ENCODE measurements around the gene ENTPD2. TPM values are rescaled to one million over a fixed set of nuclear protein-coding genes. Genes with fewer than 3 reads are reported as not detected.

Gene ENTPD2
- total and polyA plus RNA-seq, 9 of the 15 experiments (the other 6 are each of a cell fraction or from before 2014, with no cell fraction given): 0.04 to 0.60 (median 0.14) TPM; not detected in 4

DNA sequence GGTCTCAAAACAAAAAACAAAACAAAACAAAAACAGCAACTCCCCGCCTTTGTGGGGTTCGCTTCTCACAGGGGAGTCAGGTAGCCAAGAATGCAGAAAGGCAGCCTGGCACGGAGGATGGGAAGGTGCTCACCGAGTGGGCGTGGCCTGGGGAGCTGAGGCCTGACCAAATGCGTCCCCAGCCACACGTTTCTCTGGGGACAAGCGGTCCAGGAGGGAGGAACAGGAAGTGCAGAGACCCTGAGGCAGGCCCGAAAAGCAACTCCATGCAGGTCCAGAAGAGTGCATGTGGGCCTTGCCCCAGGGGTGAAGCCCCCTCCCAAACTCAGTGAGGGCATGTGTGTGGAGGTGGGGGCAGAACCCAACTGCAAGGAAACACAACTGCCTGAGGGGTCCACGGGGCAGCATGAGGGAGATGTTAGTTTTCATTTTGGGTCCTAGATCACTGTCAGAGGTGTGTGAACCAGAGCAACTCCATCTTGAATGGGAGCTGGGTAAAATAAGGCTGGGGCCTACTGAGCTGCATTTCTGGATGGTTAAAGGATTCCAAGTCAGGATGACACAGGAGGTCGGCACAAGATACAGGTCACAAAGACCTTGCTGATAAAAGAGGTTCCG lies 20.9 kb upstream of the ENTPD2 start (continued):
- no peak; the same call in 1 of the 2 replicates for TF ChIP-seq ZNF551 (CRISPR knock-in tag; IDR thresholded peaks at IDR 0.05)
- no peak for TF ChIP-seq PRPF4 (IDR thresholded peaks at IDR 0.05; ENCODE audit: insufficient read depth, low read depth, low read length, poor library complexity, severe bottlenecking)
- peak; percentile 99 for TF ChIP-seq OTX1 (CRISPR knock-in tag; IDR thresholded peaks at IDR 0.05)
- peak; percentile 89; the same call in 1 of the 2 replicates for TF ChIP-seq SLC30A9 (CRISPR knock-in tag; IDR thresholded peaks at IDR 0.05)
- TF ChIP-seq, protein P1, sequence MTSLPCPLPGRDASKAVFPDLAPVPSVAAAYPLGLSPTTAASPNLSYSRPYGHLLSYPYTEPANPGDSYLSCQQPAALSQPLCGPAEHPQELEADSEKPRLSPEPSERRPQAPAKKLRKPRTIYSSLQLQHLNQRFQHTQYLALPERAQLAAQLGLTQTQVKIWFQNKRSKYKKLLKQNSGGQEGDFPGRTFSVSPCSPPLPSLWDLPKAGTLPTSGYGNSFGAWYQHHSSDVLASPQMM (CRISPR knock-in tag; IDR thresholded peaks at IDR 0.05): no peak
- TF ChIP-seq POLR2AphosphoS2 (IDR thresholded peaks at IDR 0.05; ENCODE audit: low read length): no peak
- no peak for TF ChIP-seq IRF2 (CRISPR knock-in tag; IDR thresholded peaks at IDR 0.05)
- TF ChIP-seq, protein P2, sequence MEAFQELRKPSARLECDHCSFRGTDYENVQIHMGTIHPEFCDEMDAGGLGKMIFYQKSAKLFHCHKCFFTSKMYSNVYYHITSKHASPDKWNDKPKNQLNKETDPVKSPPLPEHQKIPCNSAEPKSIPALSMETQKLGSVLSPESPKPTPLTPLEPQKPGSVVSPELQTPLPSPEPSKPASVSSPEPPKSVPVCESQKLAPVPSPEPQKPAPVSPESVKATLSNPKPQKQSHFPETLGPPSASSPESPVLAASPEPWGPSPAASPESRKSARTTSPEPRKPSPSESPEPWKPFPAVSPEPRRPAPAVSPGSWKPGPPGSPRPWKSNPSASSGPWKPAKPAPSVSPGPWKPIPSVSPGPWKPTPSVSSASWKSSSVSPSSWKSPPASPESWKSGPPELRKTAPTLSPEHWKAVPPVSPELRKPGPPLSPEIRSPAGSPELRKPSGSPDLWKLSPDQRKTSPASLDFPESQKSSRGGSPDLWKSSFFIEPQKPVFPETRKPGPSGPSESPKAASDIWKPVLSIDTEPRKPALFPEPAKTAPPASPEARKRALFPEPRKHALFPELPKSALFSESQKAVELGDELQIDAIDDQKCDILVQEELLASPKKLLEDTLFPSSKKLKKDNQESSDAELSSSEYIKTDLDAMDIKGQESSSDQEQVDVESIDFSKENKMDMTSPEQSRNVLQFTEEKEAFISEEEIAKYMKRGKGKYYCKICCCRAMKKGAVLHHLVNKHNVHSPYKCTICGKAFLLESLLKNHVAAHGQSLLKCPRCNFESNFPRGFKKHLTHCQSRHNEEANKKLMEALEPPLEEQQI (IDR thresholded peaks at IDR 0.05): no peak
- TF ChIP-seq SMAD4 (CRISPR knock-in tag; conservative IDR thresholded peaks at IDR 0.05): peak; percentile 100
- no peak for TF ChIP-seq RBM17 (IDR thresholded peaks at IDR 0.05; ENCODE audit: borderline replicate concordance, low read depth, low read length)
- peak; percentile 62 for TF ChIP-seq FOSL1 (tag; conservative IDR thresholded peaks at IDR 0.05)
- TF ChIP-seq, protein P3, sequence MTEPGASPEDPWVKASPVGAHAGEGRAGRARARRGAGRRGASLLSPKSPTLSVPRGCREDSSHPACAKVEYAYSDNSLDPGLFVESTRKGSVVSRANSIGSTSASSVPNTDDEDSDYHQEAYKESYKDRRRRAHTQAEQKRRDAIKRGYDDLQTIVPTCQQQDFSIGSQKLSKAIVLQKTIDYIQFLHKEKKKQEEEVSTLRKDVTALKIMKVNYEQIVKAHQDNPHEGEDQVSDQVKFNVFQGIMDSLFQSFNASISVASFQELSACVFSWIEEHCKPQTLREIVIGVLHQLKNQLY (CRISPR knock-in tag; conservative IDR thresholded peaks at IDR 0.05): 0 out of 4 replicates have a peak, but pooled peaks of 1 of the 2 experiments have one; percentile 65
- no peak for TF ChIP-seq CREB1 (IDR thresholded peaks at IDR 0.05)
- TF ChIP-seq CREB1 (CRISPR knock-in tag; IDR thresholded peaks at IDR 0.05): peak; percentile 31; the same call in 1 of the 2 replicates
- TF ChIP-seq, protein P4, sequence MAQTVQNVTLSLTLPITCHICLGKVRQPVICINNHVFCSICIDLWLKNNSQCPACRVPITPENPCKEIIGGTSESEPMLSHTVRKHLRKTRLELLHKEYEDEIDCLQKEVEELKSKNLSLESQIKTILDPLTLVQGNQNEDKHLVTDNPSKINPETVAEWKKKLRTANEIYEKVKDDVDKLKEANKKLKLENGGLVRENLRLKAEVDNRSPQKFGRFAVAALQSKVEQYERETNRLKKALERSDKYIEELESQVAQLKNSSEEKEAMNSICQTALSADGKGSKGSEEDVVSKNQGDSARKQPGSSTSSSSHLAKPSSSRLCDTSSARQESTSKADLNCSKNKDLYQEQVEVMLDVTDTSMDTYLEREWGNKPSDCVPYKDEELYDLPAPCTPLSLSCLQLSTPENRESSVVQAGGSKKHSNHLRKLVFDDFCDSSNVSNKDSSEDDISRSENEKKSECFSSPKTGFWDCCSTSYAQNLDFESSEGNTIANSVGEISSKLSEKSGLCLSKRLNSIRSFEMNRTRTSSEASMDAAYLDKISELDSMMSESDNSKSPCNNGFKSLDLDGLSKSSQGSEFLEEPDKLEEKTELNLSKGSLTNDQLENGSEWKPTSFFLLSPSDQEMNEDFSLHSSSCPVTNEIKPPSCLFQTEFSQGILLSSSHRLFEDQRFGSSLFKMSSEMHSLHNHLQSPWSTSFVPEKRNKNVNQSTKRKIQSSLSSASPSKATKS (CRISPR knock-in tag; IDR thresholded peaks at IDR 0.05): peak; percentile 88; the same call in 1 of the 2 replicates
- peak; percentile 91 for TF ChIP-seq ESRRB (CRISPR knock-in tag; IDR thresholded peaks at IDR 0.05; ENCODE audit: borderline replicate concordance)
- peak; percentile 93; the same call in 1 of the 2 replicates for TF ChIP-seq HEY1 (CRISPR knock-in tag; IDR thresholded peaks at IDR 0.05; ENCODE audit: borderline replicate concordance)
- TF ChIP-seq PRDM10 (IDR thresholded peaks at IDR 0.05; ENCODE audit: partially characterized antibody): no peak

All from K562 (cell line).